Effector memory CD8-positive, alpha-beta T cell (primary cell): ENCODE data around the gene PLXNA3.
A peak's percentile ranks its signal among the peaks of the same experiment; 100 is the strongest.

Source experiments
- ATAC-seq: fragments of 150-1000 bp; cut with Tn5 transposase; replicated peaks from 2 replicates; pipeline ENCODE4 v1.10.0; 2021; ENCODE audit warnings: mild to moderate bottlenecking, moderate library complexity
- DNase-seq, 3 experiments: peaks; one replicate each; pipeline ENCODE4 v3.0.0; 2021
- H3K27ac Mint-ChIP-seq, 2 donors: one replicate each; pipeline ENCODE4 v1.8.0; 2022; ENCODE audit warnings: mild to moderate bottlenecking in 2 of 2, mixed read lengths in 2 of 2, moderate library complexity in 2 of 2
- H3K27me3 Mint-ChIP-seq, 2 donors: one replicate each; pipeline ENCODE4 v1.8.0; 2022; ENCODE audit warnings: mixed read lengths in 2 of 2
- H3K36me3 Mint-ChIP-seq: one replicate; pipeline ENCODE4 v1.8.0; 2022; ENCODE audit warnings: mild to moderate bottlenecking, moderate library complexity, mixed read lengths; ENCODE audit not compliant: insufficient read depth
- H3K4me1 Mint-ChIP-seq, 2 donors: one replicate each; pipeline ENCODE4 v1.8.0; 2022; ENCODE audit warnings: low read depth in 2 of 2, mixed read lengths in 2 of 2
- H3K4me3 Mint-ChIP-seq, 2 donors: one replicate each; pipeline ENCODE4 v1.8.0; 2022; ENCODE audit warnings: mild to moderate bottlenecking in 2 of 2, mixed read lengths in 2 of 2, moderate library complexity in 2 of 2
- H3K9me3 Mint-ChIP-seq, 2 donors: one replicate each; pipeline ENCODE4 v1.8.0; 2022; ENCODE audit warnings: mixed read lengths in 2 of 2

Gene PLXNA3

GRCh38 chrX:154450312-154450711 is 7.8 kb upstream of the PLXNA3 start:
- Mint-ChIP-seq H3K4me1 (peaks cover 0 to 8% of the 10 kb centered on the region in 2 donors), H3K4me3 (no peak overlapping the region), H3K27ac (no peak overlapping the region), H3K27me3 (no peaks in the 10 kb centered on the region), H3K9me3 (no peaks in the 10 kb centered on the region), H3K36me3 (peaks cover 8% of the 10 kb centered on the region)
- no peak for DNase-seq
- ATAC-seq = no peak

- H3K4me1 Mint-ChIP-seq = peaks cover 3 to 4% of the 10 kb centered on the region in 2 donors
- peaks cover 16% of the 10 kb centered on the region for H3K36me3 Mint-ChIP-seq
- no peaks in the 10 kb centered on the region for H3K9me3 Mint-ChIP-seq
- DNase-seq = no peak
- H3K27me3 Mint-ChIP-seq = no peaks in the 10 kb centered on the region
- no peak overlapping the region for H3K27ac Mint-ChIP-seq
- no peak for ATAC-seq
- no peak overlapping the region for H3K4me3 Mint-ChIP-seq
These were observed 5.3 kb upstream of the PLXNA3 start for GRCh38 chrX:154452823-154453222.

GRCh38 chrX:154457491-154458115 is 478 bp upstream of the PLXNA3 start:
- H3K9me3 Mint-ChIP-seq = no peaks in the 10 kb centered on the region
- DNase-seq = peak in 2 of 3 experiments; percentile 45 to 54
- H3K4me1 Mint-ChIP-seq = peaks cover 10 to 13% of the 10 kb centered on the region in 2 donors
- ATAC-seq = peak; percentile 73
- H3K4me3 Mint-ChIP-seq = peak overlapping the region; percentile 95 to 100
- peak overlapping the region; percentile 92 to 99 for H3K27ac Mint-ChIP-seq
- no peaks in the 10 kb centered on the region for H3K27me3 Mint-ChIP-seq
- H3K36me3 Mint-ChIP-seq = peaks cover 26% of the 10 kb centered on the region

DNA sequence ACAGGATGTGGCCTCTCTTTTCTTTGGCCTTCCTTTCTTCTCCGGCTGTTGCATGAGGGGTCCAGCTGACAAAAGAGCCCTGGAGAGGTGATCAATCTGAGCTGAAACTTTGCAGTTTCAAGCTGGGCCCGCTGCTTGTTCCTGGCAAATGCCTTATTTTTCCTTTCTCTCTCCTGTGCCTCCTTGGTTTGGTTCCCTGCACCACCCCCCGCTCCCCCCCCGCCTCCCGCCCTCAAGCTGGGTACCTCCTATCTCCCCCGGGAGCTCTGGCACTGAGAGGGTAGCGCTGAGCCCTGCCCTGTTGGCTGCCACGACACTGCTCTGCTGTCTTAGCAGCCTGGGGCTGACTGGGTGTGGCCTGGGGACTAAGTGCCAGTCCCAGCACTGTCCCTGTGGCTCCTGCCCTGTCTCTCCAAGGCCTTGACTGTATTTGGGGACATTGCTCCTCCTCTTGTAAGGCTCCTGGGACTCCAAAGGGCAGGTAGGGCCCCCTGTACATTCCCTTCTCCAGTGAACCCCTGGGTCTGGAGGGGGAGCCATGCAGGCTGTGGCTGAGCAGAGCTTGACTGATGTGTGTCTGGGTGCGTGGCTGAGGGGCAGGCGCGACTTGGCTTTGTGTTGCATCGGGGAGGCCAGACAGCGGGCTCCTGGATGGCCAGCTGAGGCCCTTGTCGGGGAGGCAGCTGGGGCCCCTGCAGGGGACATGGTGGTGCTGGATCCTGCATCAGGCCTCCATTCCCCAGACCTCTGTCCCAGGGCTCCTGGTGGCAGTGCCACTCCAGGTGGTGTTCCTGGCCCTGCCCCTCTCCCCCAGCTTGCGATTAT is 1.1 kb downstream of the PLXNA3 start:
- H3K4me3 Mint-ChIP-seq = peak overlapping the region; percentile 80
- no peaks in the 10 kb centered on the region for H3K27me3 Mint-ChIP-seq
- no peaks in the 10 kb centered on the region for H3K9me3 Mint-ChIP-seq
- peaks cover 10 to 16% of the 10 kb centered on the region in 2 donors for H3K4me1 Mint-ChIP-seq
- DNase-seq (no peak), ATAC-seq (peak; percentile 37)
- peak overlapping the region in 1 of 2 donors; percentile 77 for H3K27ac Mint-ChIP-seq
- H3K36me3 Mint-ChIP-seq = peaks cover 30% of the 10 kb centered on the region

DNA sequence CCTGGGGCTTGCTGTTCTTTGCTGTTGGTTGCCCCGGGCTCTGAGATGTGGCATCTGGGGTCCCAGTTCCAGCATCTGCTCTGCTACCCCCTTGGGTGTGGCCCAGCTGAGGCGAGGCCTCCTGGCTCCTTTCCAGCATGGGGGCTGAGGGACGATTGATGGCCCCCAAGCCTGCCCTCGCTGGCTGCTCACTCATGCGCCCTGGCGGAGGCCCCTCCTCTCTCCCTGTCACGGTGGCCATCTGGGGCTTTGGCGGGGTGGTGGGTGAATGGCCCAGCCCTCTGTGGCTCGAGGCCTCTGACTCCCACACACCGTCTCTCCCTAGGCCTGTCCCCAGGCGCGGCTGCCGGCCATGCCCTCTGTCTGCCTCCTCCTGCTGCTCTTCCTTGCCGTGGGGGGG is 1.8 kb downstream of the PLXNA3 start:
- Mint-ChIP-seq H3K4me1 (peaks cover 10 to 16% of the 10 kb centered on the region in 2 donors), H3K36me3 (peaks cover 37% of the 10 kb centered on the region), H3K9me3 (no peaks in the 10 kb centered on the region), H3K27me3 (no peaks in the 10 kb centered on the region), H3K4me3 (peak overlapping the region; percentile 80), H3K27ac (peak overlapping the region in 1 of 2 donors; percentile 84)
- ATAC-seq = no peak
- no peak for DNase-seq

GRCh38 chrX:154460326-154460725 is 2.2 kb downstream of the PLXNA3 start:
- no peaks in the 10 kb centered on the region for H3K9me3 Mint-ChIP-seq
- H3K27ac Mint-ChIP-seq = peak overlapping the region in 1 of 2 donors; percentile 84

GRCh38 chrX:154462396-154462795 is 4.3 kb downstream of the PLXNA3 start:
- ATAC-seq = no peak
- no peak for DNase-seq
- Mint-ChIP-seq H3K4me3 (no peak overlapping the region), H3K27me3 (no peaks in the 10 kb centered on the region), H3K27ac (peak overlapping the region in 1 of 2 donors; percentile 54), H3K36me3 (peaks cover 52% of the 10 kb centered on the region), H3K9me3 (no peaks in the 10 kb centered on the region), H3K4me1 (peaks cover 7 to 14% of the 10 kb centered on the region in 2 donors)

More at GRCh38 chrX:154460326-154460725, 2.2 kb downstream of the PLXNA3 start:
- Mint-ChIP-seq H3K36me3 (peaks cover 42% of the 10 kb centered on the region), H3K4me1 (peaks cover 10 to 16% of the 10 kb centered on the region in 2 donors), H3K27me3 (no peaks in the 10 kb centered on the region), H3K4me3 (peak overlapping the region; percentile 80)
- DNase-seq = no peak
- ATAC-seq = no peak

DNA sequence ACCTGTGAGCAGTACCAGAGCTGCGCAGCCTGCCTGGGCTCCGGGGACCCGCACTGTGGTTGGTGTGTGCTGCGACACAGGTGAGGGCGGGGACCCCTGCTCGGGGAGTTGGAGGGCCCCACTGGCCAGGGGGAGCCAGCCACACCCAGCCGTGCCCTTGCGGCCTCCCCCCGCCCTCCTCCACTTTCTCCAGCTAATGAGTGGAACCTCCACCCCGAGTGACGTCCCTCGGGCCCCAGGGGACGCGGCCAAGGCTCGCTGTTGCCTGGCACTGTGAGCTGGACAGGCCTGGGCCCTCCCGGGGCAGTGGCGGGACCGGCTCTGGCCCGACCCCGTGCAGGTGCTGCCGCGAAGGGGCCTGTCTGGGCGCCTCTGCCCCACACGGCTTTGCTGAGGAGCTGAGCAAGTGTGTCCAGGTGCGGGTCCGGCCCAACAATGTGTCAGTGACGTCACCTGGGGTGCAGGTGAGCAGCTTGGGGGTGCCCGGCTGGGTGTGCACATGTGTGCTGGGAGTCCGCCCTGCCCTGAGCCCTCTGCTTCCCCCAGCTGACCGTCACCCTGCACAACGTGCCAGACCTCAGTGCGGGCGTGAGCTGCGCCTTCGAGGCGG is 5.6 kb downstream of the PLXNA3 start:
- H3K9me3 Mint-ChIP-seq = no peaks in the 10 kb centered on the region
- no peaks in the 10 kb centered on the region for H3K27me3 Mint-ChIP-seq
- ATAC-seq (no peak), DNase-seq (no peak)
- peaks cover 50% of the 10 kb centered on the region for H3K36me3 Mint-ChIP-seq
- H3K4me3 Mint-ChIP-seq = no peak overlapping the region
- H3K27ac Mint-ChIP-seq = no peak overlapping the region
- H3K4me1 Mint-ChIP-seq = peaks cover 6 to 13% of the 10 kb centered on the region in 2 donors

- H3K4me3 Mint-ChIP-seq = no peak overlapping the region
- ATAC-seq = no peak
These were observed 6.8 kb downstream of the PLXNA3 start for GRCh38 chrX:154464806-154465365.

GRCh38 chrX:154465601-154466000 is 7.5 kb downstream of the PLXNA3 start:
- ATAC-seq (no peak), DNase-seq (no peak)
- H3K9me3 Mint-ChIP-seq = no peaks in the 10 kb centered on the region
- H3K27ac Mint-ChIP-seq = no peak overlapping the region
- no peak overlapping the region for H3K4me3 Mint-ChIP-seq
- peaks cover 0 to 5% of the 10 kb centered on the region in 2 donors for H3K4me1 Mint-ChIP-seq
- H3K27me3 Mint-ChIP-seq = no peaks in the 10 kb centered on the region
- peaks cover 41% of the 10 kb centered on the region for H3K36me3 Mint-ChIP-seq

More at GRCh38 chrX:154464806-154465365, 6.8 kb downstream of the PLXNA3 start:
- peaks cover 3 to 10% of the 10 kb centered on the region in 2 donors for H3K4me1 Mint-ChIP-seq
- H3K27ac Mint-ChIP-seq = no peak overlapping the region
- H3K27me3 Mint-ChIP-seq = no peaks in the 10 kb centered on the region
- H3K36me3 Mint-ChIP-seq = peaks cover 43% of the 10 kb centered on the region
- H3K9me3 Mint-ChIP-seq = no peaks in the 10 kb centered on the region
- DNase-seq = no peak

DNA sequence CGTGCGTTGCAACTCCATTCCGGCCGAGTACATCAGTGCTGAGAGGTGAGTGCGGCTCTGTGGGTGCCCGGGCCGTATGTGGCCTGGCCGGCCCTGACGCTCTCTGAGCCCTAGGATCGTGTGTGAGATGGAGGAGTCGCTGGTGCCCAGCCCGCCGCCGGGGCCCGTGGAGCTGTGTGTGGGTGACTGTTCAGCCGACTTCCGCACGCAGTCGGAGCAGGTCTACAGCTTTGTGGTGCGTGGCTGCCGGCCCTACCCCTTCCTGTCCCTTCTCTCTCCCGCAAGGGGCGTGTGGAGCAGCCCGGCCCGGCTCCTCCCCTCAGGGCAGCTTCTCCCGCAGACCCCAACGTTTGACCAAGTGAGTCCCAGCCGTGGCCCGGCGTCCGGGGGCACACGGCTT is 8.0 kb downstream of the PLXNA3 start:
- H3K9me3 Mint-ChIP-seq = no peaks in the 10 kb centered on the region
- no peak overlapping the region for H3K27ac Mint-ChIP-seq
- ATAC-seq (no peak), DNase-seq (no peak)
- H3K4me3 Mint-ChIP-seq = no peak overlapping the region
- peaks cover 38% of the 10 kb centered on the region for H3K36me3 Mint-ChIP-seq
- peaks cover 0 to 5% of the 10 kb centered on the region in 2 donors for H3K4me1 Mint-ChIP-seq
- H3K27me3 Mint-ChIP-seq = no peaks in the 10 kb centered on the region

GRCh38 chrX:154466907-154467306 is 8.8 kb downstream of the PLXNA3 start:
- DNase-seq = no peak
- no peaks in the 10 kb centered on the region for H3K9me3 Mint-ChIP-seq
- H3K27ac Mint-ChIP-seq = no peak overlapping the region
- no peaks in the 10 kb centered on the region for H3K27me3 Mint-ChIP-seq
- no peak for ATAC-seq
- peaks cover 0 to 3% of the 10 kb centered on the region in 2 donors for H3K4me1 Mint-ChIP-seq
- no peak overlapping the region for H3K4me3 Mint-ChIP-seq
- H3K36me3 Mint-ChIP-seq = peaks cover 38% of the 10 kb centered on the region

- Mint-ChIP-seq H3K4me1 (peaks cover 0 to 3% of the 10 kb centered on the region in 2 donors), H3K4me3 (no peak overlapping the region), H3K27me3 (no peaks in the 10 kb centered on the region), H3K9me3 (no peaks in the 10 kb centered on the region), H3K36me3 (peaks cover 36% of the 10 kb centered on the region), H3K27ac (no peak overlapping the region)
- DNase-seq = no peak
- no peak for ATAC-seq
These were observed 9.5 kb downstream of the PLXNA3 start for GRCh38 chrX:154467556-154467955.
